PFSK-1 (cell line): ENCODE measurements around the gene RMI2.

Experiments used
- FOXP2 ChIP-seq: optimal IDR thresholded peaks from 2 replicates; pipeline ENCODE3; 2011; ENCODE audit warnings: borderline replicate concordance, control low read depth, inconsistent platforms; ENCODE audit not compliant: insufficient read depth; ENCODE audit errors: extremely low read length, extremely low read depth
- POLR2AphosphoS5 ChIP-seq: IDR thresholded peaks from 2 replicates; pipeline ENCODE4 v1.6.1; 2012; ENCODE audit warnings: low read depth, mild to moderate bottlenecking, control low read depth, low read length, moderate library complexity
- REST ChIP-seq, 2 experiments: IDR thresholded peaks; 2 replicates each; pipeline versions ENCODE4 v1.6.1 to v1.8.0; 2011 to 2012; ENCODE audit warnings: low read depth in 2 of 2, low read length in 2 of 2, control low read depth in 1 of 2, inconsistent platforms in 1 of 2, mild to moderate bottlenecking in 1 of 2, moderate library complexity in 1 of 2; ENCODE audit not compliant: insufficient read depth in 1 of 2
- SIN3A ChIP-seq: IDR thresholded peaks from 2 replicates; pipeline ENCODE4 v1.6.1; 2012; ENCODE audit warnings: mild to moderate bottlenecking, low read length, moderate library complexity, borderline replicate concordance; ENCODE audit not compliant: insufficient read depth
- TAF1 ChIP-seq: IDR thresholded peaks from 2 replicates; pipeline ENCODE4 v1.6.1; 2012; ENCODE audit warnings: low read length, control low read depth, borderline replicate concordance; ENCODE audit not compliant: insufficient read depth

RMI2 gene

GRCh38 chr16:11370084-11370931 lies 25.0 kb downstream of the RMI2 start:
- no peak for TF ChIP-seq REST (IDR thresholded peaks at IDR 0.05; ENCODE audit: insufficient read depth in 1 of 2, low read depth in 2 of 2, low read length in 2 of 2)
- TF ChIP-seq POLR2AphosphoS5 = no peak
- TF ChIP-seq SIN3A = no peak
- TF ChIP-seq FOXP2 = no peak
- no peak for TF ChIP-seq TAF1

- TF ChIP-seq SIN3A = no peak
- no peak for TF ChIP-seq REST (IDR thresholded peaks at IDR 0.05; ENCODE audit: insufficient read depth in 1 of 2, low read depth in 2 of 2, low read length in 2 of 2)
- TF ChIP-seq TAF1 = no peak
- no peak for TF ChIP-seq POLR2AphosphoS5
Measured at GRCh38 chr16:11372073-11372828, 27.0 kb downstream of the RMI2 start.

DNA sequence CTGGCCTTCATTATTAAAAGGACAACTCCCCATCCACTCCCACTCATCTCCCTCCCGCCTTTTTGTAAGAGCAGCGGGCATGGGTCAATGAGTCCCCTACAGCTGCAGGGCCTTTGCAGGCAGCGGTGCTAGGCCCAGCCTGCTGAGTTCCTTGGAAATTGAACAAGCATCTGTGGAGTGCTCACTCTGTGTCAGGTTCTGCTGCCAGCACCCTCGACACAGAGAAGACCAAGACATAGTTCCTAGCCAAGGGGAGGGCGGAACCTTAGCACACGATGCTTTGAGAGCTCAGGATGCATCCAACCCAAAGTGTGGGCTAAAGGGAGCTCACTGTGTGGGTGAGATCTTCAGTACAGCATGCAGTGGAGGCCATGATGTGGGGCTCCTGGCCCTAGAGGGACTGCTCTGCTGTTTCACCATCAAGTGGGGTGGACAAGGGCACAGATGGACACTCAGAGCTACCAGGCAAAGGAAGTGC lies 27.6 kb downstream of the RMI2 start:
- TF ChIP-seq FOXP2 (no peak), SIN3A (no peak), TAF1 (no peak), POLR2AphosphoS5 (no peak), REST (IDR thresholded peaks at IDR 0.05; ENCODE audit: insufficient read depth in 1 of 2, low read depth in 2 of 2, low read length in 2 of 2) (no peak)

DNA sequence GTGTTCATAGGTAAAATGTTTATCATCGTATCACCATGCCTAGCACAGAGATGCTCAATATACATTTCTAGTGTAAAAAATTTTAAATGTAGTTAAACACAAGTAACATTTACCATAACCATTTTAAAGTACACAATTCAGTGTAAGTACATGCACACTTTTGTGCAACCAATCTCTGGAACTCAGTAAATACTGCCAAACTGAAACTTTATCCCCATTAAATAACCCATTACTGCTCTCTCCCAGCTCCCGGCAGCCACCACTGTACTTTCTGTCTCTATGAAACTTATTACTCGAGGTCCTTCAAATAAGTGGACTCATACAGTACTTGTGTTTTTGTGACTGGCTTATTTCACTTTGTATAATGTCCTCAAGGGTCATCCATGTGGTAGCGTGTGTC lies 29.0 kb downstream of the RMI2 start:
- TF ChIP-seq SIN3A (no peak), POLR2AphosphoS5 (no peak), REST (IDR thresholded peaks at IDR 0.05; ENCODE audit: insufficient read depth in 1 of 2, low read depth in 2 of 2, low read length in 2 of 2) (no peak), TAF1 (no peak), FOXP2 (no peak)
